ENCODE measurements around the gene COL6A3. TPM values are rescaled to one million over a fixed set of nuclear protein-coding genes. Genes with fewer than 3 reads are reported as not detected.

The COL6A3 gene
- total RNA-seq, 4 donors from 2014 or later, result 43.1 to 204 (median 62.4) TPM

DNA sequence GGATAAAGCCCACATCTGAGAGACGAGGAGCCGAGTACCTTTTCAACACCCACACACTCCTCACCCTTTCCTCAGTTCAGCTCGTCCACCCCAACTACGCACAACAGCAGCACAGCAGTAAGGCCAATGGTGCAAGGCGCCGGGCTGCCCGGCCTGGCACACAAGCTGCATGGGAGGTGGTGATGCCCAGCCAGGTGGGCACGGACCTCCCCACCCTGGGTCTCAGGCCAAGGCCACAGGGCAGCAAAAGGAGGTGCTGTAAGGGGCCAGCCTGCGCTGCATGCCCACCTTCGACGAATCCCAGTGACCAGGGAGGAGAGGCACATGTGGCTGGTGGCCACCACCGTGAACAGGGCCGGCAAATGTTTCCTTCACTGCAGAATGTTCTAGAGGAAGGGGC lies 36.6 kb upstream of the COL6A3 start:
- H3K4me3 ChIP-seq (ENCODE audit: low read depth, poor library complexity, severe bottlenecking), result no peak overlapping the region
- 91 to 96% methylated on average over 10 to 13 of the region's 13 CpGs for WGBS, 2 donors
- intact Hi-C loops (cut with DNase I; ENCODE audit: low total_unique reads), result no loop called here
- no peak for DNase-seq (ENCODE audit: low spot score in 2 of 2)
- no peak for TF ChIP-seq POLR2A (IDR thresholded peaks at IDR 0.05)
- TF ChIP-seq, protein P1, sequence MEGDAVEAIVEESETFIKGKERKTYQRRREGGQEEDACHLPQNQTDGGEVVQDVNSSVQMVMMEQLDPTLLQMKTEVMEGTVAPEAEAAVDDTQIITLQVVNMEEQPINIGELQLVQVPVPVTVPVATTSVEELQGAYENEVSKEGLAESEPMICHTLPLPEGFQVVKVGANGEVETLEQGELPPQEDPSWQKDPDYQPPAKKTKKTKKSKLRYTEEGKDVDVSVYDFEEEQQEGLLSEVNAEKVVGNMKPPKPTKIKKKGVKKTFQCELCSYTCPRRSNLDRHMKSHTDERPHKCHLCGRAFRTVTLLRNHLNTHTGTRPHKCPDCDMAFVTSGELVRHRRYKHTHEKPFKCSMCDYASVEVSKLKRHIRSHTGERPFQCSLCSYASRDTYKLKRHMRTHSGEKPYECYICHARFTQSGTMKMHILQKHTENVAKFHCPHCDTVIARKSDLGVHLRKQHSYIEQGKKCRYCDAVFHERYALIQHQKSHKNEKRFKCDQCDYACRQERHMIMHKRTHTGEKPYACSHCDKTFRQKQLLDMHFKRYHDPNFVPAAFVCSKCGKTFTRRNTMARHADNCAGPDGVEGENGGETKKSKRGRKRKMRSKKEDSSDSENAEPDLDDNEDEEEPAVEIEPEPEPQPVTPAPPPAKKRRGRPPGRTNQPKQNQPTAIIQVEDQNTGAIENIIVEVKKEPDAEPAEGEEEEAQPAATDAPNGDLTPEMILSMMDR (IDR thresholded peaks at IDR 0.05), result no peak

DNA sequence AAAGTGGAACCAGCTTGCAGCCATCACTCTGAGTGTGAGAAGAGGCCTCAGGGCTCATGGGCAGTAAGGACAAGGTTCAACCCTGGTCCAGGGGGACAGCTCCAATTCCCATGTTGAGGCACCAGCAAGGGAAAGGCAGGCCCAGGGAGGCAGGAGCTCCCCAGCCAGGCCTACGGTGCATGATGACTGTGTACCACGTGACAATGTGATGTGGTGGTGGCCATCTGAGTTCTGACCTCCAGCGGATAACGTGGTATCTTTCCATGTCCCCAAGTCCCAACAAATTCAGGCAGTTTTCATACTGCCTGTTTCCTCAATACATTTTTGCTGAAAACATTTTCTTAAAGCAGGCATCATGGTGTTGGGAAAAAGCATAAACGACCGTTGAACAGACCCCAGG lies 36.1 kb upstream of the COL6A3 start:
- 89 to 93% methylated on average over 6 of the region's 6 CpGs for WGBS, 2 donors
- TF ChIP-seq, protein P1 (IDR thresholded peaks at IDR 0.05), result no peak
- no peak for TF ChIP-seq POLR2A (IDR thresholded peaks at IDR 0.05)
- DNase-seq (ENCODE audit: low spot score in 2 of 2), result no peak
- intact Hi-C loops (cut with DNase I; ENCODE audit: low total_unique reads), result no loop called here
- H3K4me3 ChIP-seq (ENCODE audit: low read depth, poor library complexity, severe bottlenecking), result no peak overlapping the region

DNA sequence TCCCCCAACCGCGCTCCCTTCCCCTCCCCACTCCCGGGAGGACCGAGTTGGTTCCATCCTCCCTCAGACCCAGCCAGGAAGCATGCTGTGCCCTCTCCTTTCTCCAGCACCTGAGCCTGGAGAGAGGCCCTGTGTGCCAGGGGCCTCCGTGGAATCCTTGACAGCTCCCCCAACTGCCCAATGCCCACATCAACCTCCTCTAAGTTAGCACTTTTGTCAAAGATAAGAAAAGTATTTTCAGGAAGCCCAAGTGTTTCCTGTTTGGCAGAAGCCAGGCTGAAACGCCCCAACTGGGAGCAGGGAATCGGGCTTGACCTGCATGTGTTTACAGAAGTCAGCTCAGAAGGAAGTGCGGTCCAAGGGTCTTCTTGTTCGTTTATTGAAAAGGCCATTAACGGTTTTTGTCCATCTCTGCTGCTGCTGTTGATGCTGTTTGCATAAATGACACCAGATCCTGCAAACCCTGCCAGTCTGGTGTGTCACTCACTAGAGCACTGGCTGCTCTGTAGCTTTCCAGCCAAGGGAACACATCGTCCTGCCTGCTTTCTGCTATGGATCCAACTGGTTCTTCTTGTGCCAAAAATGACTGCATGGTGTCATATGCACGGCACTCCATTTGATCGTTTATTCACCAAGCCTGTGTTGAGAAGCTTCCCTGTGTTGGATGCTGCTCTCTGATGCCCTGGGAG lies 35.4 kb upstream of the COL6A3 start:
- intact Hi-C loops (cut with DNase I; ENCODE audit: low total_unique reads), result no loop called here
- 34 to 37% methylated on average over 13 of the region's 13 CpGs for WGBS, 2 donors
- TF ChIP-seq POLR2A (IDR thresholded peaks at IDR 0.05), result no peak
- DNase-seq (ENCODE audit: low spot score in 2 of 2), result peak; percentile 85 to 93
- no peak overlapping the region for H3K4me3 ChIP-seq (ENCODE audit: low read depth, poor library complexity, severe bottlenecking)

DNA sequence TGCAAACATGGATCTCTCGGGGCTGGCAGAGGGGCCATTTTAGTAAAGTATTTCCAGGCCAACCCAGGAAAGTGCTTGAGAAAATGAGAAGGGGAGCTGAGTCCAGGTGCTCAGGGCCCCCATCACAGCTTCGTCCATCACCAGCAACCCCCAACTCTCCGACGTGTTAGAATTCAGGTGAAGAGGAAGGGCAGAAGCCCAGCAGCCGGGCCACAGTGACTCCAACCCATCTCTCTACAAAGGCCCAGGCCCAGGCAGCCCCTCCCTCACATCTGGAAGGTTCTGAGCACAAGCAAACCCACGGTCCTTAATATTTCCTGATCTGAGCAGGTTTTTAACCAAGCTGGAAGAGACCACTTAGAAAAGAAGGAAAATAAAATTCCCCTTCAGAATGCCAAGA lies 34.7 kb upstream of the COL6A3 start:
- intact Hi-C loops (cut with DNase I; ENCODE audit: low total_unique reads), result no loop called here
- TF ChIP-seq, protein P1 (IDR thresholded peaks at IDR 0.05), result no peak
- no peak for TF ChIP-seq POLR2A (IDR thresholded peaks at IDR 0.05)
- 81 to 83% methylated on average over 6 of the region's 6 CpGs for WGBS, 2 donors
- no peak overlapping the region for H3K4me3 ChIP-seq (ENCODE audit: low read depth, poor library complexity, severe bottlenecking)
- peak in 1 of 2 donors; percentile 79 for DNase-seq (ENCODE audit: low spot score in 2 of 2)

DNA sequence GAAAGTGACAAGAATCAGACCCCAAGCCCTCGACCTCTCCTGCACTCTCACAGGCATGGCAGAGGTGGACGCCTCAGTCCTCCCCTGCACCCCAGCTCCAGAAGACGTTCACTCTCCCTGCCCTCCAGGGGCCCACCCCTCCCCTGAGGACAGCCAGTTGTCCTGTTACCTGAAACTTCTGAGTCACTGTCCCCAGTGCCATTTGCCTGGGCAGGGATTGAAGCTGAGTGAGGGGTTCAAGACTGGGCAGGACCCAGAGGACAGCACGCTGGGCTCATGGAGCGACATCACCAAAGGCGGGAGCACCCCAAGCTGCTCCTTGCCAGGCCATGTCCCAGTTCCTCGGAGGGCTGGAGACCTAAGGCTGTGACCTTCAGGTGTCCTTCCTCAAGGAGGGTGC lies 34.2 kb upstream of the COL6A3 start:
- peak in 1 of 2 donors; percentile 75 for DNase-seq (ENCODE audit: low spot score in 2 of 2)
- TF ChIP-seq, protein P1 (IDR thresholded peaks at IDR 0.05), result no peak
- no peak for TF ChIP-seq POLR2A (IDR thresholded peaks at IDR 0.05)
- 88 to 91% methylated on average over 6 to 7 of the region's 7 CpGs for WGBS, 2 donors
- intact Hi-C loops (cut with DNase I; ENCODE audit: low total_unique reads), result no loop called here
- H3K4me3 ChIP-seq (ENCODE audit: low read depth, poor library complexity, severe bottlenecking), result no peak overlapping the region

DNA sequence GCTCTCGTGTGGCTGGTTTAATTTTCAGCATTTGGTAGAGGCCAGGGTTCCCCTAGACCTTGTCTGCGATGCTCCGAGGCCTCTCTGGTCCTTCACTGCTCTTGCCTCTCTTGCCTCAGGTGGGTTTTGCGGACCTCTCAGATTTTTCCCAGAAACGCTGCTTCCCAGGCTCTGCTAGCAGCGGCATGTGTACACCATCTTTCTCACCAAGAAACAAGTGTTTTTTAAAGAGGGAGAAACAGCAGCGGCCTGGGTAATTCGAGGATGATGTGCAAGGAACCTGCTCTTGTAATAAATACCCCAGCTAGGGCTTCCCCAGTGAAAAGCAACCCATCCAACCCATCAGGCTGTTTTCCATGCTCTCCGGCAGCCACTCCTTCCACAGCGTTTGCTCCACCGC lies 33.5 kb upstream of the COL6A3 start:
- no peak overlapping the region for H3K4me3 ChIP-seq (ENCODE audit: low read depth, poor library complexity, severe bottlenecking)
- WGBS, 2 donors, result 89 to 94% methylated on average over 11 of the region's 11 CpGs
- peak in 1 of 2 donors; percentile 73 for DNase-seq (ENCODE audit: low spot score in 2 of 2)
- intact Hi-C loops (cut with DNase I; ENCODE audit: low total_unique reads), result no loop called here
- TF ChIP-seq, protein P1 (IDR thresholded peaks at IDR 0.05), result no peak
- no peak for TF ChIP-seq POLR2A (IDR thresholded peaks at IDR 0.05)

Data from lower leg skin (tissue), 4 donors.